HUES64 (cell line): ENCODE measurements around the gene EVI5.

Experiments
- H3K27ac ChIP-seq: 2 replicates; pipeline ENCODE4 v1.7.0; 2013; ENCODE audit warnings: low read depth, low read length, inconsistent platforms
- H3K27me3 ChIP-seq: 2 replicates; pipeline ENCODE4 v1.6.1; 2013; ENCODE audit warnings: mild to moderate bottlenecking, low read length; ENCODE audit not compliant: insufficient read depth
- H3K36me3 ChIP-seq: 2 replicates; pipeline ENCODE4 v1.6.1; 2013; ENCODE audit warnings: mild to moderate bottlenecking, low read length; ENCODE audit not compliant: insufficient read depth
- H3K4me1 ChIP-seq: 2 replicates; pipeline ENCODE4 v1.6.1; 2013; ENCODE audit warnings: mild to moderate bottlenecking, low read length, moderate library complexity; ENCODE audit not compliant: insufficient read depth
- H3K4me3 ChIP-seq: 2 replicates; pipeline ENCODE4 v1.5.1; 2013; ENCODE audit warnings: mild to moderate bottlenecking, low read length, moderate library complexity
- H3K9ac ChIP-seq: 2 replicates; pipeline ENCODE4 v1.6.1; 2013; ENCODE audit warnings: mild to moderate bottlenecking, low read depth, low read length
- H3K9me3 ChIP-seq: 2 replicates; pipeline ENCODE4 v1.6.1; 2013; ENCODE audit warnings: low read depth, low read length; ENCODE audit not compliant: insufficient read depth
- WGBS: fragments of 150-250, 120-280 bp; methylation state at CpG from one replicate; pipeline ENCODE4 v1.1.7; 2013; ENCODE audit warnings: missing lambda C conversion rate; 5-methylcytosine and 5-hydroxymethylcytosine counted together

The EVI5 gene

GRCh38 chr1:92713939-92714338 is 71.0 kb downstream of the EVI5 start:
- whole genome bisulfite sequencing = 89% methylated on average over 1 of the region's 2 CpGs
- H3K4me1 ChIP-seq = peaks cover 9% of the 10 kb centered on the region
- no peaks in the 10 kb centered on the region for H3K36me3 ChIP-seq
- no peak overlapping the region for H3K4me3 ChIP-seq
- no peaks in the 10 kb centered on the region for H3K9me3 ChIP-seq
- no peak overlapping the region for H3K27ac ChIP-seq
- H3K9ac ChIP-seq = no peak overlapping the region
- no peaks in the 10 kb centered on the region for H3K27me3 ChIP-seq

GRCh38 chr1:92711473-92712165 is 73.3 kb downstream of the EVI5 start:
- Histone ChIP-seq H3K4me1 (peaks cover 9% of the 10 kb centered on the region), H3K9ac (no peak overlapping the region), H3K27ac (no peak overlapping the region), H3K36me3 (no peaks in the 10 kb centered on the region), H3K4me3 (no peak overlapping the region), H3K9me3 (no peaks in the 10 kb centered on the region), H3K27me3 (no peaks in the 10 kb centered on the region)
- 90% methylated on average over 6 of the region's 6 CpGs for WGBS

DNA sequence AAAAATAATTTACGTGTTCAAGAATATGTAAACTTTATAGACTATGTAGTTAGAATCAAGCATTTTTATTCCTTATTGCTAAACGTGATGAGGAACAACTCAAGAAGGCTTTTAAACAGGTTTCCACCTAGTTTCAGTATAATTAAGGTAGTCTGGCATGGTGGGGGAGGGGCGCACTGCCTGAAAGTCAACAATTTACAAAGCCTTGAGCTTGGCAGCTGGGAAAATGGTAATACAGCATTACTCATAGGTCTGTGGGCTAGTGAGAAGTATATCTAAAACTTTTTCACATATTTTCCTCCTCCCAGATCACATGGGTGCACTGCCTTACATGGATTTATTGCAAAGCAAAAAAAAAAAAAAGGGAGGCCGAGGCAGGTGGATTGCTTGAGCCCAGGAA is 75.2 kb downstream of the EVI5 start:
- H3K9me3 ChIP-seq = no peaks in the 10 kb centered on the region
- H3K36me3 ChIP-seq = no peaks in the 10 kb centered on the region
- 25% methylated on average over 2 of the region's 4 CpGs for WGBS
- H3K4me3 ChIP-seq = no peak overlapping the region
- peaks cover 18% of the 10 kb centered on the region for H3K4me1 ChIP-seq
- no peaks in the 10 kb centered on the region for H3K27me3 ChIP-seq
- no peak overlapping the region for H3K27ac ChIP-seq
- no peak overlapping the region for H3K9ac ChIP-seq

GRCh38 chr1:92708368-92708950 is 76.4 kb downstream of the EVI5 start:
- Histone ChIP-seq H3K4me1 (peaks cover 18% of the 10 kb centered on the region), H3K27ac (no peak overlapping the region), H3K9me3 (no peaks in the 10 kb centered on the region), H3K4me3 (no peak overlapping the region), H3K36me3 (no peaks in the 10 kb centered on the region), H3K9ac (no peak overlapping the region), H3K27me3 (no peaks in the 10 kb centered on the region)
- no CpG with 5 or more reads among the region's 2 CpGs for WGBS

GRCh38 chr1:92707709-92708108 is 77.2 kb downstream of the EVI5 start:
- Histone ChIP-seq H3K27me3 (no peaks in the 10 kb centered on the region), H3K9ac (no peak overlapping the region), H3K27ac (no peak overlapping the region), H3K36me3 (no peaks in the 10 kb centered on the region), H3K9me3 (no peaks in the 10 kb centered on the region), H3K4me3 (no peak overlapping the region), H3K4me1 (peaks cover 18% of the 10 kb centered on the region)
- 100% methylated on average over 1 of the region's 2 CpGs for WGBS

- Histone ChIP-seq H3K9me3 (no peaks in the 10 kb centered on the region), H3K36me3 (no peaks in the 10 kb centered on the region), H3K4me3 (no peak overlapping the region), H3K27me3 (no peaks in the 10 kb centered on the region), H3K9ac (no peak overlapping the region), H3K27ac (no peak overlapping the region), H3K4me1 (peaks cover 18% of the 10 kb centered on the region)
- 100% methylated on average over 1 of the region's 2 CpGs for WGBS
Measured at GRCh38 chr1:92707292-92707691, 77.6 kb downstream of the EVI5 start.

- no peaks in the 10 kb centered on the region for H3K9me3 ChIP-seq
- H3K36me3 ChIP-seq = no peaks in the 10 kb centered on the region
- H3K4me1 ChIP-seq = peaks cover 18% of the 10 kb centered on the region
- H3K4me3 ChIP-seq = no peak overlapping the region
- no peak overlapping the region for H3K9ac ChIP-seq
- H3K27ac ChIP-seq = no peak overlapping the region
- no peaks in the 10 kb centered on the region for H3K27me3 ChIP-seq
- 100% methylated on average over 1 of the region's 1 CpG for WGBS
Measured at GRCh38 chr1:92705446-92705845, 79.5 kb downstream of the EVI5 start.

GRCh38 chr1:92701147-92701546 is 83.8 kb downstream of the EVI5 start:
- WGBS = 80% methylated on average over 1 of the region's 1 CpG

GRCh38 chr1:92698932-92699331 is 86.0 kb downstream of the EVI5 start:
- Histone ChIP-seq H3K4me3 (no peak overlapping the region), H3K4me1 (no peaks in the 10 kb centered on the region), H3K36me3 (peaks cover 17% of the 10 kb centered on the region), H3K27ac (no peak overlapping the region), H3K9ac (no peak overlapping the region), H3K9me3 (no peaks in the 10 kb centered on the region), H3K27me3 (no peaks in the 10 kb centered on the region)
- 90% methylated on average over 3 of the region's 3 CpGs for WGBS

More at GRCh38 chr1:92701147-92701546, 83.8 kb downstream of the EVI5 start:
- Histone ChIP-seq H3K36me3 (peaks cover 8% of the 10 kb centered on the region), H3K9me3 (no peaks in the 10 kb centered on the region), H3K27ac (no peak overlapping the region), H3K4me3 (no peak overlapping the region), H3K27me3 (no peaks in the 10 kb centered on the region), H3K4me1 (peaks cover 9% of the 10 kb centered on the region), H3K9ac (no peak overlapping the region)

DNA sequence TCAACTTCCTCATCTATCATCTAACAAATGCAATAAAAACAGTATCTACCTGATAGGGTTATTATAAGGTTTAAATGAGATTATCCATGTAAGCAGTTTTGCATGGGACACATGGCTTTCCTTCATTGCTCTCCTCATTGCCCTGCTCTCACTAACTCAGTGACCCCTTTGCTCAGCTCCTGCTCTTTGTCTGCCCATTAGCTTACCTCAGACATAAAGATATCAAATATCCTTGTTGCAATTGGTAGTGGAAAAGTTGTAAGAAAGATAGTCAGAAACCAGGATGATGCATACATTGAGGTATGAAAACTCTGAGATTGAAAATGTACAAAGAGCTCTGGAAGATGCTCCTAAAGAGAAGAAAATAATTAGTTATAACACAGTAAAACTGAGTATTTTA is 89.8 kb downstream of the EVI5 start:
- no peak overlapping the region for H3K4me3 ChIP-seq
- H3K27me3 ChIP-seq = no peaks in the 10 kb centered on the region
- no peaks in the 10 kb centered on the region for H3K9me3 ChIP-seq
- H3K9ac ChIP-seq = no peak overlapping the region
- H3K36me3 ChIP-seq = peaks cover 33% of the 10 kb centered on the region
- H3K27ac ChIP-seq = no peak overlapping the region
- no peaks in the 10 kb centered on the region for H3K4me1 ChIP-seq

DNA sequence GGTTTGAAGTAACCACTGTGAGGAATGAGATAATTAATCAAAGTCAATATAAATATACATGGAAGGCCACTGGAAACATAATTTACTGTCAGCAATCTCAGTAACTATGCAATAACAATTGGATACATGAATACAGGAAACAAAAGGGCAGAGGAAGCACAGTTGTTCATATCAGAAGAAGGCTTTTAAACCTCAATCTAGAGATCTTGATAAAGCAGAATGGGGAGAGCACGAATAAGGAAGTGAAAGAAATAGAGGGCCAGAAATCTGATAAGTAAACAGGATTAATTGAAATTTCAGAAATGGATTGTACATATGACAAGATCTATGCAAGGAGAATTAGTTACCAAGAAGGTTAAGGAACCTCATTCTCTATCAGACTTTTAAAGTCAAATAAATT is 93.0 kb downstream of the EVI5 start:
- 90% methylated on average over 1 of the region's 1 CpG for whole genome bisulfite sequencing
- peaks cover 35% of the 10 kb centered on the region for H3K36me3 ChIP-seq

More for the DNA sequence above, 93.0 kb downstream of the EVI5 start:
- Histone ChIP-seq H3K4me1 (no peaks in the 10 kb centered on the region), H3K4me3 (no peak overlapping the region), H3K27me3 (no peaks in the 10 kb centered on the region), H3K9ac (no peak overlapping the region), H3K9me3 (no peaks in the 10 kb centered on the region), H3K27ac (no peak overlapping the region)
